ENCODE measurements around the gene ZMYM5.
"Not testable (repeated sequence)": the region's sequence is repeated elsewhere in the genome, so short reads cannot be mapped to it uniquely, and the experiment has no call there.

ZMYM5 gene

DNA sequence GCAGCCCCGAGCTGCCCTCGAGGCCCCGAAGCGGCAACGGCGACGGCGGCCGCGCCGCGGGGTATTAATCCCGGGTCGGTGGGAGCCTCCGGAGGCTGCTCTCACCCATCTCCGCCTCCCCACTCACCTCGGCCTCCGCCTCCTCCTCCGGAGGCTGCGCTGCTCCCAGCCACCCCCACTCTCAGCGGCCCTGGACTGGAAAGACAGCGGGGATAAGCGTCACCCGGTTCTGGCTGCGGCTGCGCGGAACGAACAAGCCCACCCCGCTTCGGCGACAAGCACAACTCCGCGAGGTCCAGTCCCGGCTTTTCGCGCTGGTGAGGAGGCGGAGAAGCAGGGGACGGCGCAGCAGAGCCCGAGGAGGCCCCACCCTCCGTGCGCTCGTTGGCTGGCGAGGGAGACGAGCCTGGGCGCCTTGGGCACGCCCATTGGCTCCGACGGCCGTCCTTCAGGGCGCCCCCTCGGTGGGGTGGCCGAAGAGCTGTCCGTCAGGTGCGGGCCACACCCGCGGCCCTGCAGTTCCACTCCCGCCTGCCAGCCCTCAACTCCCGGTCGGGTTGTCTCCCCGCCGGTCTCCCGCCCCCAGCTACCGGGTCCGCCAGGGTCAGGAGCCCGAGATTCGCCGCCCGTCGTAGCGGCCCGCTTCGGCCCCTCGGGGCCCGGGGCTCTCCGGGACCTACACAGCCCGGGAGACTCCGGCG lies at the start of gene ZMYM5:
TSS of gene ZMYM5 (minus strand) at position 327 of the 701 bp plus-strand sequence. CDS start 11,469 bp downstream, outside the sequence.
- FAIRE-seq: peak; percentile 90

DNA sequence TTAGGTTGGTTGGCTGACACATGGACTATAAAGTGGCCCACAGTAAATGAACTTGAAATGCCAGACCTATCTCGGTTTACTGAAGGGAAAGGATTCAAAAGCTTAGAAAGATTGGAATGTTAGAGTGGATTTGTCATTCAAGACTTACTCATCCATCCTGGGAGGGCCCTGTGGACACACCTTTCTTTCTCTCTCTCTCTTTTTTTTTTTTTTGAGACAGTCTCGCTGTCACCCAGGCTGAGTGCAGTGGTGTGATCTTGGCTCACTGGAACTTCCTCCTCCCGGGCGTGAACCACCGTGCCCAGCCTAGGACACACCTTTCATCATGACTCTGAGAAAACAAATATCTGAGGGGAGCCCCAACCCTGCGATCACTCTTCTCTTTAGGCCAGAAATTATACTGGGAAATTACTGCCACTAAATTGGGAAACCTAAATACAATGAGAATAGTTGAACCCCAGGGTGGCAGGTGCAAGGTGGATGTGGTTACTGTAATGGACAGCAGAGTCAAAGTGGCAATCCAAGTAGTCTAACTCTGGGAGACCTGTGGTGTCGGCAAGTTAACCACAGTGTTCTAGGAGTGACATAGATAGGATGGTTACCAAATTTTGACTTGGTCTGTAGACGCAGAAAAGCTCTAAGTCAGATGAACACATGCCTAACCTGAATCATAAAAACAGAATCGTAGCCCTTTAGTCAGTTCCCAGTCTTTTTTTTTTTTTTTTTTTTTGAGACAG lies 47.1 kb upstream of the ZMYM5 start:
- FAIRE-seq (no peak), DNase-seq (ENCODE audit: insufficient read length, low spot score) (no peak)

More for the DNA sequence above, at the start of gene ZMYM5:
- DNase-seq (ENCODE audit: insufficient read length, low spot score): peak; percentile 90

DNA sequence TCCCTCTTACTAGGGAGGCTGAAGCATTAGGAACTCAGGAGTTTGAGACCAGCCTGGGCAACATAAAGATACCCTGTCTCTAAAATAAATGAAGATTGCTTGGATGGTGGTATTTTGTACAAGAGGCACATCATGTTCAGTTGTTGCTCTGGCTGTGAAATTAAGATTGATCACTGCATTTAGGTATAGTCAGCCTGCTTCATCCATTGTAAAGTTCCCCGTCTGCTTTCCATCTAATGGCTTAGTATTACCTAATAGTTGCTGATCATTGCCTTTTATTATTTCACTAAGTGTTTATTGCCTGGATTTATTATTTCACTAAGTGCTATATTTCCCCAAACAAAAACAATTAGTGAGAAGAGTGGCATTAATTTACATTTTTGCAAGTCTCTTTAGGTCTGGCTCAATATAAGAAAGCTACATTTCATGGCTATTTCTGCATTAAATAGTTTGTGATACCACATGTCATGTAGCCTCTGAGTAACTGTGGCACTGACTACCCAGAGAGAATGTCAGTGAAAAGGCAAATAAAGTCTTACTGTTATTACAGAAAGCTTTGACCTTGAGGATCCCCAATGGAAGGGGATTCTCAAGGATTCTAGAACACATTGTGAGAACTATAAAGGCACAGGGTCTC lies 45.0 kb upstream of the ZMYM5 start:
- DNase-seq (ENCODE audit: insufficient read length, low spot score): no peak
- no peak for FAIRE-seq

DNA sequence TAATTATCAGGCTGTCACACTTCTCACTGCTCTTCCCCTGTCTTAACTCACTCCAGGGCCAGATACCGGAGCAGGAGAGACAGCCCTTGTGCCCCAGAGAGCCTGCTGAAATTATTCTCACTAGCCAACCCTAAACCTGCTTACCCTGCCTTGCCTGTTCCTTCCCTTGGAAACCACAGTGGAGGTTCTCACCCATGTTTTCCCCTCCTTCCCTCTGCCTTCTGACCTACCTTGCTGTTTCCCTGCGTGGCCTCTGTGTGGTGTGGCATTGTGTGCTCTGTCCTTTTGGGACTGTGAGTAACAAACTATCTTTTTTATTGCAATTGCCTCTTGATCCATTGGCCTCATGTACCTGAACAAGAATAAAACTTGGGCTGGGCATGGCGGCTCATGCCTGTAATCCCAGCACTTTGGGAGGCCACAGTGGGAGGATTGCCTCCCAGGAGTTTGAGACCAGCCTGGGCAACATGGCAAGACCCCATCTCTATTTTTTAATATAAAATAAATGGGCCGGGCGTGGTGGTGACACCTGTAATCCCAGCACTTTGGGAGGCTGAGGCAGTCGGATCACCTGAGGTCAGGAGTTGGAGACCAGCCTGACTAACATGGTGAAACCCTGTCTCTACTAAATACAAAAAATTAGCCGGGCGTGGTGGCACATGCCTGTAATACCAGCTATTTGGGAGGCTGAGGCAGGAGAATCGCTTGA lies 42.2 kb upstream of the ZMYM5 start:
- DNase-seq (ENCODE audit: insufficient read length, low spot score); FAIRE-seq: not testable (repeated sequence)

DNA sequence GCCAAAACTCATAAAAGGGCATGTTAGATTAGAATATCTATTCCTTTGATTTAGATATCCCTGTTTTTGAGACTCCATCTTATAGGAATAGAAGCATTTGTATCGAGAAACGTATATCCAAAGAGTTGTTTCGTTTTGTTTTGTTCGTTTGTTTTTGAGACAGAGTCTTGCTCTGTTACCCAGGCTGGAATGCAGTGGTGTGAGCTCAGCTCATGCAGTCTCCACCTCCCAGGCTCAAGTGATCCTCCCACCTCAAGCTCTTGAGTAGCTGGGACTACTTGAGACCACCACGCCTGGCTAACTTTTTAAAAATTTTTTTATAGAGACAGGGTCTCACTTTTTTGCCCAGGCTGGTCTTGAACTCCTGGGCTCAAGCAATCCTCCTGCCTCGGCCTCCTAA lies 26.6 kb upstream of the ZMYM5 start:
- DNase-seq (ENCODE audit: insufficient read length, low spot score) (no peak), FAIRE-seq (no peak)

DNA sequence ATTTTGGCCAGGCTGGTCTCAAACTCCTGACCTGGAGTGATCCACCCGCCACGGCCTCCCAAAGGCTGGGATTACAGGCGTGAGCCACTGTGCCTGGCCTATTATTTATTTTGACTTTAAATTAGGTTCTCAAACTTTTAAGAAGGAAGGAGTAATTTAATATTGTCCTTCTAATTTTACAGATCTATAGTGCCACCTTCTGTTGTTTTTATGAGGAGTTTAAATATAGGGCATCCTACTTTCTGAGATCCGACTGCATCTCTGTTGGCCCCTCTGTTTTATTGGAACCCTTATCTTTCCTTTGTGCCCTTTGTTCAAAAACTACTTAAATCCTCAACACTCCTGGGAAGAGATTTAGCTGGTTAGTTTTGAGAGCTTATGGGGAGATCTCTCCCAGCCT lies 25.4 kb upstream of the ZMYM5 start:
- no peak for FAIRE-seq
- no peak for DNase-seq (ENCODE audit: insufficient read length, low spot score)

DNA sequence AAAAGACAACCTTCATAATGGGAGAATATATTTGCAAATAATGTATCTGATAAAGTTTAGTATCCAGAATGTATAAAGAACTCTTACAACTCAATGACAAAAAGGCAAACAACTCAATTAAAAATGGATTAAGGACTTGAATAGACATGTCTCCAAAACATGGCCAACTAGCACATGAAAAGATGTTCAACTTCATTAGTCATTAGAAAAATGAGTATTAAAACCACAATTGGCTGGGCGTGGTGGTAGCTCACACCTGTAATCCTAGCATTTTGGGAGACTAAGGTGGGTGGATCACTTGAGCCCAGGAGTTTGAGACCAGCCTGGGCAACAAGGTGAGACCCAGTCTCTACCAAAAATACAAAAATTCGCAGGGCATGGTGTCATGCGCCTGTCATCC lies 18.8 kb upstream of the ZMYM5 start:
- no peak for DNase-seq (ENCODE audit: insufficient read length, low spot score)
- no peak for FAIRE-seq

DNA sequence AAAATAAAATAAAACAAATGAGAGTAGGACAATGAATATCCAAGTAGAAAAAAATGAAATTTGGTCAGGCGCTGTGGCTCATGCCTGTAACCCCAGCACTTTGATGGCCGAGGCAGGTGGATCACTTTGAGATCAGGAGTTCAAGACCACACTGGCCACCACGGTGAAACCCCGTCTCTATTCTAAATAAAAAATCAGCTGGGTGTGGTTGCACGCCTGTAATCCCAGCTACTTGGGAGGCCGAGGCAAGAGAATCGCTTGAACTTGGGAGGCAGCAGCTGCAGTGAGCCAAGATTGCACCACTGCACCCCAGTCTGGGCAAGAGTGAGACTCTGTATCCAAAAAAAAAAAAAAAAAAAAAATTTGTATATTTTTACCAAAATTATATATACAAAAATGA lies 18.2 kb upstream of the ZMYM5 start:
- FAIRE-seq (no peak), DNase-seq (ENCODE audit: insufficient read length, low spot score) (no peak)

DNA sequence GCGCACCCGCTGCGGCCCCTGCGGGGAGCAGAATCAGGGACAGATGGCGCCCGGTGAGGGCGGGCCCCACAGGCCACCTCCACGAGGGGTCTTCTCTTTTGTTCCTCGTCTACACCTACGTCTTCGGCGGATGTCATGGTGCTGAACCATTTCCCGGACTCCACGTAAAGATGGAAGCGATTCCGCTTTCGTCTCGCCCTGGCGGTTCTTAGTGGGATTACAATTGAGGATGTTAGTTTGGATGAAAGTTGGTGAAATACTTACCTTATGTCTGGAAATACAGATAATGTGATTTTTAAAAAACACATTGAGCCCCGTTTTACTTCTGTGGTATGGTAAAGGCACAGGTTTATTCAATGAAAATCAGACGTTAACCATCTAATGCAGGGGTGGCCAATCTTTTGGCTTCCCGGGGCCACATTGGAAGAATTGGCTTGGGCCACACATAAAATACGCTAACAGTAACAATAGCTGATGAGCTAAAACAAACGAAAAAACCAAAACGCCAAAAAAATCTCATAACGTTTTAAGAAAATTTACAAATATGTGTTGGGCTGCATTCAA lies 1.4 kb upstream of the ZMYM5 start:
- FAIRE-seq: peak; percentile 96
- DNase-seq (ENCODE audit: insufficient read length, low spot score): peak; percentile 10

DNA sequence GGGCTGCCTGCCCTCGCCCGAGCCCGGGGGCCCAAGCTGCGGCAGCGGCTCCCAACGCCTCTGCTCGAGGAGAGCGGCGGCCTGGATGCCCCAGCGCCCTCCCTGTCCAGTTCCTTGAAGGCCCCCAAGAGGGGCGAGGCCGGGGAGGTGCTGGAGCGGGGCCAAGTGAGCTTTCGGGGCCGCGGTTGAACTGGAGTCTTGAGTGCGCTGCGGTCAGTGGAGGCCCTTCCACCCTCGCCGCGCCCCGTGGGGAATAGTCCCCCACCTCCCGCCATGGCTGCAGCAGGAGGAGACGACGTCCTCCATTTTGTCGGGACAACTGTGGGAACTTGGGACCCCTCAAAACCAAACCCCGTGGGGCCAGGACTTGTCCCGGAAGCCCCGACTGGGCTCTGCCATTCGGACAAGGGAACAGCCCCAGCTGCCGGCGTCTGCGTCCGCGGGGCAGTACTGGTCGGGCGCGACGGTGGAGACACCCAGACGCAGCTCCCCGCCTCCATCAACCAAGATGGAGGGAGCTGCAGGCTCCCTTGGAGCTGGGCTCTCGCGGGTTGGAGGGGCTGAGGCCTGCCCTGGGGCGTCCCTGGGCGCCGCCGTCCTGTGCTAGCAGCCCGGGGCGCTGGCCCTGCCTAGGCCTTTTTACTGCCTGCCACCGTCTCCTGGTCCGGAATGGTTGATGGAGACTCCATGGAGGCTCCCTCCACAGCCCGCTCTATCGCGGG lies 736 bp upstream of the ZMYM5 start:
- no peak for FAIRE-seq

DNA sequence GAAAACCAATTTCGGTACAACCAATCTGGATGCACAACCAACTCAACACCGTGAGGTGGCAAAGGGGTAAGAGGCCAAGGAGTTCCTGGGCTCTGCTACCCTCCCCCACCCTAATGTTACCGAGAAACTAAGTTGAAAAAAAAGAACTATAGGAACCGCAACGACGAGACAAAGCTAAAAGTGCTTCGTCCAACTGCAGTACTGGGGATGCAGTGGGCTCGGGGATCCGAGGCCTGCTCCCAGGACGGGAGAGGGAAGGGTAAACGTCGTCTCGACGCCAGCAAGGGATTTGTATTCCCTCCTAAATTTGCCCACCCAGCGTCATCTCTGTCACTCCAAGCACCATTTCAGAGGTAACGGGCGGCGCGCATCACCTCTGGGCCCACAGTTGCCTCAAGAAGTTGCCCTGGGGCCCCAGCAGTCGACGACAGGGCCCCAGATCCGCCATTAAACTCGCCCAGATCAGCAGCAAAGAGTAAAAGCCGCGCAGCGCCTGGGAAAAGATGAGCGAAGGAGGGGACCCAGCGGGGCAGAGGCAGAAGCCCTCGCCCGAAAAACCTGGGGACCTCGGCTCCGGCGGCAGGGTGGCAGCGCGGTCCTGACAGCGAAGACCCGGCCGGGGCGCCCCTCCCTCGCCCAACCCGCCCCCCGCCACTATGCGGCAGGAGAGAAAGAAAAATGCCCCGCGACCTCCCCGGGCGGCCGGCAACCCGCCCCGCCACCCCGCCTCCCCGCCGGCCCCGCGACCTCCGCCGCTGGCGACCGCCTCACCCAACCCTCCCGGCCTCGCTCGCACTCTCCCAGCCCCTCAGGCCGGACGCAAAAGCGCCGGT lies 752 bp downstream of the ZMYM5 start:
- DNase-seq (ENCODE audit: insufficient read length, low spot score) (peak; percentile 15), FAIRE-seq (peak; percentile 40)

More for the DNA sequence above, 736 bp upstream of the ZMYM5 start:
- peak; percentile 43 for DNase-seq (ENCODE audit: insufficient read length, low spot score)

DNA sequence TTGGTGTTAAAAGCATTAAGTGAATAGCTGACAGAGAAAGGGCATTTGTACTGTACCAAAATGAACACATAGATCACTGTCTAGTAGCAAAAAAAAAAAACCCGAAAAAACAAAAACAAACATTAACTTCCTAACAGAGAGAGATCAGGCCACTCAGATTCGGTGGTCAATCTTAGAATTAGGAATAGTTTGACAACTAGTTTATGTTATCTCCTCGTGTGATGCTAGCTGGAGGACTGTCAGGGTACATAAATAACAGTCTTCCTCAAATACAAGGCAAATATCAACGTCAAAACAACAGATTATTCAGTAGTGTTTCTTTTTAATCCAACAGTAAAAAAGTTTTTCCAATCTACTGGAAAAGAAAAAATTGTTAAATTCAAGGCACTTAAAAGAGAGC lies 1.7 kb downstream of the ZMYM5 start:
- FAIRE-seq (peak; percentile 33), DNase-seq (ENCODE audit: insufficient read length, low spot score) (no peak)

DNA sequence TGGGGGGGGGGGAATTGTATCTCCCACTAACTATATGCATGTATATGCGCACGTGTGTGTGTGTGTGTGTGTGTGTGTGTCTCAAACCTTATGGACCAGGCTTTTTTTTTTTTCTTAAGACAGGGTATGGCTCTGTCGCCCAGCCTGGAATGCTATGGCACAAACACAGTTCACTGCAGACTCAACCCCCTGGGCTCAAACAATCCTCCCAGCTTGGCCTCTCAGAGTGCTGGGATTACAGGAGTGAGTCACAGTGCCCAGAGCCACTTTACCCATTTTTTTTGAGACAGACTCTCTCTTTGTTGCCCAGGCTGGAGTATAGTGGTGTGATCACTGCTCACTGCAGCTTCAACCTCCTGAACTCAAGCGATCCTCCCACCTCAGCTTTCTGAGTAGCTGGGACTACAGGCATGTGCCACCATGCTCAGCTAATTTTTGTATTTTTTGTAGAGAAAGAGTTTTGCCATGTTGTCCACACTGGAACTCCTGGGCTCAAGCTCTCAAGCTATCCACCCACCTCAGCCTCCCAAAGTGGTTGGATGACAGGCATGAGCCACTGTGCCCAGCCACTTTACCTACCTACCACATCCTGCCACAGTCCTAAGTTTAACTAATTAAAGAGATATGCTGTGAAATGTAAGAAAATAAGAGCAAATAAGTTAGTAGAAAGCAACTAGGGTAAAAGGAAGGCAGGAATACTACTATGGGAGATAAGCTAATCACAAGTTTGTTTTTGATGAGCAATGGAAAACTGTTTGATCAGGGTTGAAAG lies 2.4 kb downstream of the ZMYM5 start:
- FAIRE-seq (no peak), DNase-seq (ENCODE audit: insufficient read length, low spot score) (no peak)

DNA sequence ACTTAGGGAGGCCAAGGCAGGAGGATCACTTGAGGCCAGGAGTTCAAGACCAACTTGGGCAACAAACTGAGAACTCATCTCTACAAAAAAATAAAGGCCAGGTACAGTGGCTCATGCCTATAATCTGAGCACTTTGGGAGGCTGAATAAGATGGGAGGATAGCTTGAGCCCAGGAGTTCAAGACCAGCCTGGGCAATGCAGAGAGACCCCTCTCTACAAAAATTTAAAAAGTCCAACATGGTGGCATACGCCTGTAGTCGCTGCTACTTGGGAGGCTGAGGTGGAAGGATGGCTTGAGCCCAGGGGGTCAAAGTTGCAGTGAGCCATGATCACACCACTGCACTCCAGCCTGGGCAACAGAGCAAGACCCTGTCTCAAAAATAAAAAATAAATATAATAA lies 5.8 kb downstream of the ZMYM5 start:
- not testable (repeated sequence) for FAIRE-seq; DNase-seq (ENCODE audit: insufficient read length, low spot score)

DNA sequence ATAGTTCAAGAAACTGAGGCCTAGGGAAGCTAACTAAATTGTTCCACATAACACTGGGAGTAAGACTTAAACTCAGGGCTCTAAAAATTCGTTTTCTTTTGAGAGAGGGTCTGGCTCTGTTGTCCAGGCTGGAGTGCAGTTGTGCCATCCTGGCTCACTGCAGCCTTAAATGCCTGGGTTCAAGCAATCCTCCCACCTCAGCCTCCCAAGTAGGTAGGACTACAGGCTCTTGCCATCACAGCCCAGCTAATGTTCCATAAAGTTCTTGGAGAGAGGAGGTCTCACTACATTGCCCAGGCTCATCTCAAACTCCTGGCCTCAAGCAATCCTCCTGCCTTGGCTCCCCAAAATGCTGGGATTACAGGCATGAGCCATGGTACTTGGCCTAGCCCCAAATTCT lies 10.7 kb downstream of the ZMYM5 start:
- no peak for DNase-seq (ENCODE audit: insufficient read length, low spot score)
- FAIRE-seq: no peak

DNA sequence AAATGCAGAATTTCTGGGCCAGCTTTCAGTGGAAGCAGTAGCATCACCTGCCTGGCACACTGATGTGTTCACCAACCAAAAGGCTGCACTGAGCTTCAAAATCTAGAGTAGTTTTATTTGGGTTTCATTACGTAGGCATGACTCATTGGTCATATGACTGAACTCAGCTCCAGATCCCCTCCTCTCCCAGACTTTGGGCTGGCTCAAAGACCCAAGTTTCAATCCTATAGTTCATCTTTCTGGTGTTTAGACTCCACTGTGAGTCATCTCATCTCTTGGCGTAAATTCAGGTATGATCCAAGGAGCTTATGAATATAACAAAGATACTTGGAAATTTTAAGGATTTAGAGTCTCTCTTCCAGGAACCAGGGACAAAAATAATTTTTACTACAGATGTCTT lies 17.7 kb downstream of the ZMYM5 start:
- FAIRE-seq (peak; percentile 49), DNase-seq (ENCODE audit: insufficient read length, low spot score) (no peak)

DNA sequence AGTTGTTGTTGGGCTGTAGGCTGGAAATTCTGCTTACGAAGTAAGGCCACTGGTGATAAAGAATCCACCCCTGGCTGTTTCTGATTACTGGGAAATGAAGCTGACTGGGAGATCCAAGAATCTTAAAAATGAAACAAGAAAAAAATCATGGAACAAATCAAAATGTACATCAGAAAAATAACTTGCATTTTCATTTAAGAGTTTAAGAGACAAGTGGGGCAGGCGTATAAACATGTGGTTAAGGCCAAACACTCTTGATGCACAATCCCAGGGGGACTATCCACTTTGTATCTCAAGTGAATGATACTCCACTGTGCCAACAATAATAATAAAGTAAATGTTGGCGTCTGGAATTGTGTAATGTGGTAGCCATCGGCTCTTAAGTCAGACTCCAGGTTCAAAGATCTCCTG lies 24.6 kb downstream of the ZMYM5 start:
- no peak for DNase-seq (ENCODE audit: insufficient read length, low spot score)
- no peak for FAIRE-seq

DNA sequence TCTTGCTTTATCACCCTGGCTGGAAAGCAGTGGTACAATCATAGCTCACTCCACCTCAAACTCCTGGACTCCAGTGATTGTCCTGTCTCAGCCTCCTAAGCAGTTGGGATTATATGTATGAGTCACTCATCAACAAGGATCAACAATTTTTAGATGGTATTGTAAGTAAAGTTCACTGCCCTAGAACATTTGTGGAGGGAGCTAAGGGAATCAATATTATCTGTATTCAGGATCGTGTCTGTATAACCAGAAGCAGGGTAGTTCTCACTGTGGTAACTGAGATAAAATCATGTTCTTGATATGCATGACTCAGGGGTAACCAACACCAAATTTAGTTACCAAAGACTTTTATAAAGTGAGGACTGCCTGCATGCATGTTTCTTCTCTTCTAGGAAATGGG lies 27.0 kb downstream of the ZMYM5 start:
- DNase-seq (ENCODE audit: insufficient read length, low spot score) (no peak), FAIRE-seq (no peak)
